ENCODE results near the gene MXRA8.

GRCh38 chr1:1359664-1360468 is 1.5 kb upstream of the MXRA8 start:
- no peak for TF ChIP-seq ZNF274 (IDR thresholded peaks at IDR 0.05; ENCODE audit: low read depth, low read length)
- no peak for TF ChIP-seq SUZ12 (IDR thresholded peaks at IDR 0.05; ENCODE audit: extremely low read depth, insufficient read depth, insufficient read length)
- TF ChIP-seq YY1 (IDR thresholded peaks at IDR 0.05; ENCODE audit: insufficient read depth, insufficient read length) = no peak

Data from NT2/D1 (cell line).